Fibroblast of lung (primary cell): Measurements from ENCODE around the gene PGPEP1. TPM values are rescaled to one million over a fixed set of nuclear protein-coding genes. Genes with fewer than 3 reads are reported as not detected.
A peak's percentile ranks its signal among the peaks of the same experiment; 100 is the strongest.

Experiments used
- DNase-seq, 2 donors: peaks; one replicate each; pipeline versions ENCODE4 v3.0.0 to v3.0.0-alpha.2; 2010; ENCODE audit warnings: low read depth in 2 of 2
- H2AFZ ChIP-seq: 2 replicates; pipeline ENCODE4 v1.5.1; 2012; ENCODE audit warnings: low read length, control low read depth, inconsistent platforms
- H3K27ac ChIP-seq: 2 replicates; pipeline ENCODE4 v1.5.1; 2011; ENCODE audit warnings: low read length, control low read depth; ENCODE audit not compliant: insufficient read depth
- H3K27me3 ChIP-seq: 2 replicates; pipeline ENCODE4 v1.5.1; 2011; ENCODE audit warnings: mild to moderate bottlenecking, low read length; ENCODE audit not compliant: control insufficient read depth, insufficient read depth
- H3K36me3 ChIP-seq: 2 replicates; pipeline ENCODE4 v1.5.1; 2011; ENCODE audit warnings: low read length; ENCODE audit not compliant: control insufficient read depth, insufficient read depth
- H3K4me1 ChIP-seq: 2 replicates; pipeline ENCODE4 v1.5.1; 2011; ENCODE audit warnings: low read length; ENCODE audit not compliant: control insufficient read depth, insufficient read depth; ENCODE audit errors: extremely low read depth
- H3K4me2 ChIP-seq: 2 replicates; pipeline ENCODE4 v1.5.1; 2011; ENCODE audit warnings: low read length, control low read depth; ENCODE audit not compliant: insufficient read depth; ENCODE audit errors: extremely low read depth
- H3K4me3 ChIP-seq, 4 experiments: fragments of 200-600 bp in 1 of 4; sonication (generic) in 1 of 4; replicated peaks in 1 of 4; 2 replicates each; pipeline ENCODE4 v1.5.1; 2011 to 2016; ENCODE audit warnings: low read length in 4 of 4, low read depth in 3 of 4, mild to moderate bottlenecking in 3 of 4, control low read depth in 2 of 4, inconsistent platforms in 1 of 4, mixed read lengths in 1 of 4; ENCODE audit not compliant: insufficient read depth in 1 of 4; ENCODE audit errors: control extremely low read depth in 1 of 4
- H3K79me2 ChIP-seq: 2 replicates; pipeline ENCODE4 v1.5.1; 2012; ENCODE audit warnings: mild to moderate bottlenecking, low read length, inconsistent platforms; ENCODE audit not compliant: control insufficient read depth, insufficient read depth
- H3K9ac ChIP-seq: 2 replicates; pipeline ENCODE4 v1.5.1; 2011; ENCODE audit warnings: mild to moderate bottlenecking, low read length, control low read depth; ENCODE audit not compliant: insufficient read depth
- H3K9me3 ChIP-seq: 2 replicates; pipeline ENCODE4 v1.5.1; 2012; ENCODE audit warnings: low read depth, low read length; ENCODE audit not compliant: control insufficient read depth, insufficient read depth
- H4K20me1 ChIP-seq: 2 replicates; pipeline ENCODE4 v1.5.1; 2011; ENCODE audit warnings: low read length; ENCODE audit not compliant: control insufficient read depth, insufficient read depth; ENCODE audit errors: extremely low read depth
- CTCF ChIP-seq, 2 donors: IDR thresholded peaks in 1 of 2; conservative IDR thresholded peaks in 1 of 2; 1 replicate in 1 of 2; 2 replicates in 1 of 2; pipeline ENCODE4 v1.5.1; 2011 to 2012; ENCODE audit warnings: low read length in 2 of 2, control low read depth in 1 of 2, inconsistent platforms in 1 of 2, low read depth in 1 of 2, mild to moderate bottlenecking in 1 of 2
- EZH2 ChIP-seq: IDR thresholded peaks from 2 replicates; pipeline ENCODE4 v1.5.1; 2012; ENCODE audit warnings: low read length, control low read depth, mild to moderate bottlenecking; ENCODE audit errors: missing control alignments
- polyA plus RNA-seq, 2 donors: library from polyadenylated mRNA; depleted of rRNA in 1 of 2; stranded (reverse) in 1 of 2; unstranded in 1 of 2; fragments of >200 nt; gene quantifications; 2 replicates each; pipeline ENCODE4 v1.2.1, GENCODE V29; 2011 to 2012; ENCODE audit warnings: missing spikeins in 1 of 2
- total RNA-seq: library from RNA; depleted of rRNA; stranded (reverse); fragments of >200 nt; gene quantifications from 2 replicates; pipeline ENCODE4 v1.2.1, GENCODE V29; 2014

The PGPEP1 gene
- total and polyA plus RNA-seq, 2 donors (not counting 1 experiment from before 2014, with no cell fraction given) = 17.0 to 78.8 TPM

- Histone ChIP-seq H4K20me1 (no peaks in the 10 kb centered on the region), H3K4me3 (no peak overlapping the region), H2AFZ (no peak overlapping the region), H3K4me1 (peaks cover 27% of the 10 kb centered on the region), H3K27ac (peak overlapping the region; percentile 41), H3K9me3 (no peaks in the 10 kb centered on the region), H3K79me2 (no peaks in the 10 kb centered on the region), H3K27me3 (no peaks in the 10 kb centered on the region), H3K4me2 (no peak overlapping the region), H3K36me3 (no peaks in the 10 kb centered on the region), H3K9ac (no peak overlapping the region)
- TF ChIP-seq CTCF (conservative IDR thresholded peaks at IDR 0.05 in 1 of 2, IDR thresholded peaks at IDR 0.05 in 1 of 2; ENCODE audit: low read depth in 1 of 2, low read length in 2 of 2) (no peak), EZH2 (no peak)
- peak; percentile 67 to 74 for DNase-seq
Observed at GRCh38 chr19:18300930-18301717, 39.3 kb upstream of the PGPEP1 start.

DNA sequence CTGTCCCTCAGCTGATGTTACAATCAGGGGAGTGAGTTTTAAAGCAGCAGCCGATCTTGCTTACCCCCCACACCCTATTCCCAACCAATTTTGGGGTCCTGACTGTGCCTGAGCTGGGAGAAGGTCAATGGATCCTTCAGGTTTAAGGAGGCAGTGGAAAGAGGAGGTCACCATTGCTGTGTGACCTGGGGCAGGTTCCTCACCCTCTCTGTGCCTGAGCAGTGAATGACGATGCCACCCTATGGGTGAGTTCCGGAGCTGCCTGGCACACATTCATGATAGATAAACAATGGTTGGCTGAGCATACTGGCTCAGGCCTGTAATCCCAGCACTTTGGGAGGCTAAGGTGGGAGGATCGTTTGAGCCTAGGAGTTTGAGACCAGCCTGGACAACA lies 38.7 kb upstream of the PGPEP1 start:
- no peak overlapping the region for H3K9ac ChIP-seq
- TF ChIP-seq EZH2 (no peak), CTCF (conservative IDR thresholded peaks at IDR 0.05 in 1 of 2, IDR thresholded peaks at IDR 0.05 in 1 of 2; ENCODE audit: low read depth in 1 of 2, low read length in 2 of 2) (no peak)
- H3K27ac ChIP-seq = peak overlapping the region; percentile 41
- no peaks in the 10 kb centered on the region for H3K9me3 ChIP-seq
- H2AFZ ChIP-seq = no peak overlapping the region
- no peaks in the 10 kb centered on the region for H4K20me1 ChIP-seq
- DNase-seq = no peak
- H3K36me3 ChIP-seq = no peaks in the 10 kb centered on the region
- H3K27me3 ChIP-seq = no peaks in the 10 kb centered on the region
- no peaks in the 10 kb centered on the region for H3K79me2 ChIP-seq
- H3K4me3 ChIP-seq = no peak overlapping the region
- H3K4me2 ChIP-seq = no peak overlapping the region
- H3K4me1 ChIP-seq = peaks cover 30% of the 10 kb centered on the region

DNA sequence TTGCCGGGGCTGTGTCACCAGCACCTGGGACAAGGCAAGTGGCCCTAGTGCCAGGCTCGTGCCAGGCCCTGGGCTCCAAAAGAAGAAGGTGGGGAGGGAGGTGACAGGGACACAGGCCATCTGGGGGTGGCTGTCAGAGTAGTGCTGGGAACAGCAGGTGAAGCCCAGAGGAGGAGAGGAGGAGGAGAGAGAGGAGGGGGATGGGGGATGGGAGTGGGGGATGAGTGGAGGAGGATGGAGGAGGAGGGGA lies 36.3 kb upstream of the PGPEP1 start:
- Histone ChIP-seq H3K4me2 (peak overlapping the region; percentile 99), H4K20me1 (no peaks in the 10 kb centered on the region), H3K79me2 (no peaks in the 10 kb centered on the region), H2AFZ (no peak overlapping the region), H3K4me1 (peaks cover 31% of the 10 kb centered on the region), H3K4me3 (peak overlapping the region in 1 of 4 experiments; percentile 52), H3K9ac (peak overlapping the region; percentile 92), H3K36me3 (peaks cover 4% of the 10 kb centered on the region), H3K27ac (peak overlapping the region; percentile 100), H3K27me3 (no peaks in the 10 kb centered on the region), H3K9me3 (no peaks in the 10 kb centered on the region)
- TF ChIP-seq EZH2 (no peak), CTCF (conservative IDR thresholded peaks at IDR 0.05 in 1 of 2, IDR thresholded peaks at IDR 0.05 in 1 of 2; ENCODE audit: low read depth in 1 of 2, low read length in 2 of 2) (no peak)
- no peak for DNase-seq
